ENCODE data around the gene AKAP7. TPM values are rescaled to one million over a fixed set of nuclear protein-coding genes. Genes with fewer than 3 reads are reported as not detected.

AKAP7 gene
- total RNA-seq, 6 experiments from 2014 or later: 1.1 to 3.9 (median 3.0) TPM

DNA sequence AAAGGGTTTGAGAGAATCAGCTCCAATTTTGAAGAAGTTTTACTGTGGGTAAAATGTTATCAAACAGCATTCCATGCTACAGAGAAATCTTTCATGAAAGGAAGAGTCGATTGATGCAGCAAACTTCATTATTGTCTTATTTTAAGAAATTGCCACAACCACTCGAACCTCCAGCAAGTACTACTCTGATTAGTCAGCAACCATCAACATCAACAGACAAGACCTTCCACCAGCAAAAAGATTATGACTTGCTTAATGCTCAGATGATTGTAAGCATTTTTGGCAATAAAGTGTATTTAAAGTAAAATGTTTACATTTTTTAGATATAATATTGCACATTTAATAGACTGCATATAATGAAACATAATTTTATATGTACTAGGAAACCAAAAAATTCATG, 87.5 kb downstream of the AKAP7 start:
- no peak for DNase-seq

DNA sequence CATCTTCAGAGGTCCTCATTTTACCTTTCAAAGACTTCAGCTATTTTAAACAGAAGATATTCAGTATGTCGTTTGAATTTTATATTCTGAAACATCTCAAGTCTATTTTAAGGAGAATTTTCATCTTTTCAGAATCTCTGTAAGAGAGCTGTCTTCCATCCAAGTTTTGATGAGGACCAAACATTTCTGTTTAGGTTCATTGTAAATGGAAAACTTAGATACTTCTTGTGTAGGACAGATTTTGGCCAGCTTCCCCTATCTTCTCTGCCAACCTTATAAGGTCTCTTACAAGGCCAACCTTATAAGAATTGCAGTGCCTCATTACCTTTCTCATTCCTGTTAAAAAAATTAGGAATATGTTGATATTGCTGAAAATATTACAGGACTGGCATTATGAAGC, 88.1 kb downstream of the AKAP7 start:
- Mint-ChIP-seq H3K4me1 (ENCODE audit: low read depth) (peaks cover 6% of the 10 kb centered on the region), H3K9me3 (no peaks in the 10 kb centered on the region), H3K36me3 (ENCODE audit: low read depth) (peaks cover 5% of the 10 kb centered on the region; the same call in 1 of the 2 replicates), H3K4me3 (no peak overlapping the region), H3K27ac (no peak overlapping the region), H3K27me3 (ENCODE audit: insufficient read depth) (peaks cover 4% of the 10 kb centered on the region)
- TF ChIP-seq, protein P1, sequence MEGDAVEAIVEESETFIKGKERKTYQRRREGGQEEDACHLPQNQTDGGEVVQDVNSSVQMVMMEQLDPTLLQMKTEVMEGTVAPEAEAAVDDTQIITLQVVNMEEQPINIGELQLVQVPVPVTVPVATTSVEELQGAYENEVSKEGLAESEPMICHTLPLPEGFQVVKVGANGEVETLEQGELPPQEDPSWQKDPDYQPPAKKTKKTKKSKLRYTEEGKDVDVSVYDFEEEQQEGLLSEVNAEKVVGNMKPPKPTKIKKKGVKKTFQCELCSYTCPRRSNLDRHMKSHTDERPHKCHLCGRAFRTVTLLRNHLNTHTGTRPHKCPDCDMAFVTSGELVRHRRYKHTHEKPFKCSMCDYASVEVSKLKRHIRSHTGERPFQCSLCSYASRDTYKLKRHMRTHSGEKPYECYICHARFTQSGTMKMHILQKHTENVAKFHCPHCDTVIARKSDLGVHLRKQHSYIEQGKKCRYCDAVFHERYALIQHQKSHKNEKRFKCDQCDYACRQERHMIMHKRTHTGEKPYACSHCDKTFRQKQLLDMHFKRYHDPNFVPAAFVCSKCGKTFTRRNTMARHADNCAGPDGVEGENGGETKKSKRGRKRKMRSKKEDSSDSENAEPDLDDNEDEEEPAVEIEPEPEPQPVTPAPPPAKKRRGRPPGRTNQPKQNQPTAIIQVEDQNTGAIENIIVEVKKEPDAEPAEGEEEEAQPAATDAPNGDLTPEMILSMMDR (IDR thresholded peaks at IDR 0.05): no peak
- DNase-seq: no peak

More for the DNA sequence above, 87.5 kb downstream of the AKAP7 start:
- peaks cover 6% of the 10 kb centered on the region for H3K4me1 Mint-ChIP-seq (ENCODE audit: low read depth)
- TF ChIP-seq, protein P1 (IDR thresholded peaks at IDR 0.05): no peak
- peaks cover 2% of the 10 kb centered on the region; the same call in 1 of the 2 replicates for H3K27me3 Mint-ChIP-seq (ENCODE audit: insufficient read depth)
- H3K27ac Mint-ChIP-seq: no peak overlapping the region
- no peak overlapping the region for H3K4me3 Mint-ChIP-seq
- H3K9me3 Mint-ChIP-seq: no peaks in the 10 kb centered on the region
- peaks cover 5% of the 10 kb centered on the region; the same call in 1 of the 2 replicates for H3K36me3 Mint-ChIP-seq (ENCODE audit: low read depth)

DNA sequence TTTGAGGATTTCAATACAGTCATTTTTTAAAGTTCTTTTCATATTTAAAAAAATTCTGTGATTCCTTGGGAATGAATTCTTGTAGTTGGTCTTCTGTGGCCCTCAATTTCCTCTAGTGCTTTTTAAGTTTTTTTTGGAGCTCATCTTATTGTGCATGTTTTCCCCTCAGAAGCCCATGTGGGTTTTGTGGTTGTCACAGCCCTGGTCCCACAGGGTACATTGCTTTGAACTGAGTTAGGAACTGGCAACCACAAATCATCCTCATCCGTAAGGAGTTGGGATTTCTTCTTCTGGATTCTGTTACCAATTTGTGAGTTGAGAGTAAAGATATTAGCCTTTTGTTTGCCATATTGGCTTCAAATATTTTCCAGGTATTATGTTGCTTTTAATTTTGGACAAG, 89.9 kb downstream of the AKAP7 start:
- Mint-ChIP-seq H3K27ac (no peak overlapping the region), H3K27me3 (ENCODE audit: insufficient read depth) (peaks cover 4% of the 10 kb centered on the region), H3K36me3 (ENCODE audit: low read depth) (peaks cover 5% of the 10 kb centered on the region; the same call in 1 of the 2 replicates), H3K9me3 (no peaks in the 10 kb centered on the region), H3K4me1 (ENCODE audit: low read depth) (peaks cover 6% of the 10 kb centered on the region), H3K4me3 (no peak overlapping the region)
- TF ChIP-seq, protein P1 (IDR thresholded peaks at IDR 0.05): no peak
- DNase-seq: no peak

DNA sequence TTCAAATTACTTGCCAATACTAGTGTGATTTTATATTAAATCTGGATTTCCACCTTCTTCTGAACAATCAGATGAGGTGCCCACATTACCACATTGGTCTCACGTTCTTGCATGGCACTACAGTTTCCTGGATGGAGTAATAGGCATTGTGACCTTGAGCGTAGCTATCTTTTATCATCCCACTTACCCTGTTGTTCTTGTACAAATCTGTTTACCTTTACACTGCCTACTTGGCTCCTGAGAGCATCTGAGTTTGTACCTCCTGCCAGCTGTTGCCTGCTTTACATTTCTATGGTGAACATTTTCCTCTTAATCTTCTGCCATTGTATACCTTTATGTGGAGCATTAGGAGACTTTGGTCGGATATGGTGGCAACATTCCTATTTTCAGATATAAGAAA, 90.7 kb downstream of the AKAP7 start:
- DNase-seq: no peak
- TF ChIP-seq, protein P1 (IDR thresholded peaks at IDR 0.05): no peak
- H3K36me3 Mint-ChIP-seq (ENCODE audit: low read depth): peaks cover 5% of the 10 kb centered on the region; the same call in 1 of the 2 replicates
- H3K9me3 Mint-ChIP-seq: no peaks in the 10 kb centered on the region
- H3K27ac Mint-ChIP-seq: no peak overlapping the region
- H3K4me3 Mint-ChIP-seq: no peak overlapping the region
- H3K27me3 Mint-ChIP-seq (ENCODE audit: insufficient read depth): peaks cover 4% of the 10 kb centered on the region
- peaks cover 6% of the 10 kb centered on the region for H3K4me1 Mint-ChIP-seq (ENCODE audit: low read depth)

DNA sequence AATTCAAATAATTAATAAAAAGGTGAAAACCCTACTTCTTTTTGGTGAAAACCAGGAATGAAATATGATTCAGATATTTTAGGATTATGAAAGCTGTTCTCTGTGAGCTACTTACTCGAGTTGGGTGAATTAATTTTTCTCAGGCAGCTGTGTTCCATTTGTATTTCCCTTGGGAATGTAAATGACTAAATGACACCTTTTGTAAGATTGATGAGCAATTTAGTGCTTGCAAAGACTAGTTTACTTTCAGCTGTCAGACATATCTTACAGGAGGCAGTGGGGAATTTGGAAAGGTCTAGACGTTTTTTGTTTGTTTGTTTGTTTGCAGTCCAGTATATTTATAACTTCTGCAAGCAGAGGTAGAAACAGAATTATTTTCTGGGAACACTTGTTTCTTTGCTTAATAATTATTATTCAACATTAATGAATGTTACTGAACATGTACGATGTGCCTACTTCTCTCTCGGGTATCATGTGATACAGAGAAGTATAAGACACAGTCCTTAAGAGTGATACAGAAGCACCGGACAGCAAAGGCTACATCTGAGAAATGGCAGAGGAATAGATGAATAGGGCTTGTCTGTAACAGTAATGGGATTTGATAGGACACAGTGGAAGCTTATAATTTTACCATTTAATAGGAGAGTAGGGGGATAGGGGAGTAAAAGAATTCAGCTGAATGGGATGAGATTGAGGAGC, 91.3 kb downstream of the AKAP7 start:
- Mint-ChIP-seq H3K4me3 (no peak overlapping the region), H3K36me3 (ENCODE audit: low read depth) (peaks cover 5% of the 10 kb centered on the region; the same call in 1 of the 2 replicates), H3K4me1 (ENCODE audit: low read depth) (peaks cover 6% of the 10 kb centered on the region), H3K27ac (no peak overlapping the region), H3K9me3 (no peaks in the 10 kb centered on the region), H3K27me3 (ENCODE audit: insufficient read depth) (peaks cover 4% of the 10 kb centered on the region)
- TF ChIP-seq, protein P1 (IDR thresholded peaks at IDR 0.05): no peak
- DNase-seq: no peak

All from HFFc6 (cell line).